NCI-H128 (cell line): ENCODE data around the gene CLMN.

Experiments
- DNase-seq: peaks from one replicate; lab custom pipeline; 2025; ENCODE audit not compliant: unreplicated experiment; lab: John Stamatoyannopoulos, UW

The CLMN gene

DNA sequence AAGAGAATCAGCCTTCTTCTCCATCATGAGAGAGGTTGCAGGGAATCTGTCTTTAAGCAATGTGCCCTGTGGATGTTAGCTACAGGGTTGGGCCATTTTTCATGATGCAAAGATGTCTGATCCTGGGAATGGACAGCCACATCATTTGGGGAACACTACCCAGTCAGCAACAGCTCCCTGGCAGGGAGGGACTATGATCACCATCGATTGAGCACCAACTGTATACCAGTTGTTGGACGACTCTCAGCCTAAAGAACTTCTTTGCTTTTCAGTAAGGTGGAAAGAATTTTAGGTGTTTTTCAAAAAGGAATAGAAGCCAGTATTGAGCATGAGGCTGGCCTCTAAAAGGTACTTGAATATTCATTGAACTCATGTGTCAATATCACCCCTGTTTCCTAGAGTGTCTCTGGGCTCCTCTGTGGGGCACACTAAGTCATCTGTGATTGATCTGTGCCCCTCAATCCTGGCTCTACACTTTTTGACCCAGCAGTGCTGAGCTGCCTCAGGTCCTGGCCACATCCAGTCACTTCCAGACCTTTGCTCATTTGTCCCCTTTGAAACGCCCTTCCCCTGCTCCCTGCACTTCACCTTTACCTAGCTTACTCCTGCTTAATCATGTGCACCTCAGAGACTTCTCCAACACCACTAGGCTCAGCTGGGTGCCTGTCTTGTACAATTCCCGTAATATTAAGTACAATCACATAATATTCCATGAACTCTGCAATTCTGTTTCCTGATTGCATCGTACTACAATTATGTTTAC is 2.2 kb upstream of the CLMN start:
- DNase-seq = no peak

DNA sequence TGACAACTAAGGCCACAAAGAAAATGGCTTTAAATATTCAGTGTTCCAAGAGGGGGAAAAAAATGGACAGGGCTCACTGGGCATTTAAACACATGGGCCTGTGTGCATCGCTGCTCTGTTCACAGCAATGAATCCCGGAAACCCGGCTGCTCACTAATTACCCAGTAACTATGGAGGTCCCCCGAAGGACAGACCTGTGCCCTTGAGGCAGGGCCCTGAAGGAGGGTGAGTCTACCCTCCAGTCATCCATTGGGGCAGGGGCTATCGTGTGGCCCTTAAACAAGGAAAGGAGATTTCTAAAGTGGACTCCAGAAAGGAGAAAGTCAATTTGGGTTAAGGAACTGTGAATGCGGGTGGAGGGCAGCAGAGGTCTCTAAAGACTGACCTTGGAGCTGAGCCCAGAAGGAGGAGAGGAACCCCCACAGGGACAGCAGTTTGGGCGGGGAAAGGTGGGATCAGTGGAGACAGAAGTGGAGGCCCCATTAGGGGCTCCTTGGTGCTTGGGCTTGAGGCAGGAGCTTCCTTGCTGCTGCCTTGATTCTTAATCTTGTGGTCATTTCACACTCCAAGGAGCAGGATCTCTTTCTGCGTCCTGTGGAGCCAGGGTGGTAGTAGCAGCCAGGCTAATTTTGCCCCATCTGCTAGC is 1.4 kb upstream of the CLMN start:
- DNase-seq = no peak

DNA sequence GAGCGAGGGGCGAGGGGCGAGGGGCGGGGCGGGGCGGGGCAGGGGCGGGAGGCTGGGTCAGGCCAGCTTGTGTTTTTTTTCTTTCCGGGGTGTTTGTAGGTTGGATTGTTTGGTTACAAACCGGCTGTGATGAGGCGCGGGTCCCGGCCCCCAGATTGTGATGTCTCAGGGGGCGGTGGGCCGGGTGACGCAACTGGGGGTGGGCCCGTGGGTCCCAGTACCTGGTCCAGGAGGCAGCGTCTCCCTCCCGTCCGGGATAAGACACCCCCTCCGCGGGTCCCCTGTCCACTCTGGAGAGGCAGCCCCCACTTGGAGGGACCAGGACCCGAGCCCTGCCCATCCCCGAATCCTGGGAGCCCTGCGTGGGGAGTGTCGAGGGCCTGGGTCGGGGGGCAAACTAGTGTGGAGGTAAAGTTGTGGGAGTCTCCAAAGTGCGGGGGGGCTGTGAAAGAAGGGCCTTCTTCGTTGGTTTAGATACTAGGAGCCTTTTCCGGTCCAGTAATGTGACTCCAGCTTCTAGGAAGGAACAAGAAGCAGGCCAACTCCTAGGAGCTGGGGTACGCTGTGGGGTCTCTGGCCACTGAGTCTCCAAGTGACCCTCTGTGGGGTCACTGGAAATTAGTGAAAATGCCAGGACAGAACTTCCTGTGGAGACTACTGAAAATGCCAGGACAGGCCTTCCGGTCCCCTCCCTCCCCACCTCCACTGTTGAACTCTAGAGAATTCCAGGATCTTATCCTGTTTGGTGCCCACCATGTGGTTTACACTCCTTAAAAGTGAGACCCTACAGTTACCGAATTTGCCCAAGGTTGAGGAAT is 579 bp upstream of the CLMN start:
- no peak for DNase-seq

DNA sequence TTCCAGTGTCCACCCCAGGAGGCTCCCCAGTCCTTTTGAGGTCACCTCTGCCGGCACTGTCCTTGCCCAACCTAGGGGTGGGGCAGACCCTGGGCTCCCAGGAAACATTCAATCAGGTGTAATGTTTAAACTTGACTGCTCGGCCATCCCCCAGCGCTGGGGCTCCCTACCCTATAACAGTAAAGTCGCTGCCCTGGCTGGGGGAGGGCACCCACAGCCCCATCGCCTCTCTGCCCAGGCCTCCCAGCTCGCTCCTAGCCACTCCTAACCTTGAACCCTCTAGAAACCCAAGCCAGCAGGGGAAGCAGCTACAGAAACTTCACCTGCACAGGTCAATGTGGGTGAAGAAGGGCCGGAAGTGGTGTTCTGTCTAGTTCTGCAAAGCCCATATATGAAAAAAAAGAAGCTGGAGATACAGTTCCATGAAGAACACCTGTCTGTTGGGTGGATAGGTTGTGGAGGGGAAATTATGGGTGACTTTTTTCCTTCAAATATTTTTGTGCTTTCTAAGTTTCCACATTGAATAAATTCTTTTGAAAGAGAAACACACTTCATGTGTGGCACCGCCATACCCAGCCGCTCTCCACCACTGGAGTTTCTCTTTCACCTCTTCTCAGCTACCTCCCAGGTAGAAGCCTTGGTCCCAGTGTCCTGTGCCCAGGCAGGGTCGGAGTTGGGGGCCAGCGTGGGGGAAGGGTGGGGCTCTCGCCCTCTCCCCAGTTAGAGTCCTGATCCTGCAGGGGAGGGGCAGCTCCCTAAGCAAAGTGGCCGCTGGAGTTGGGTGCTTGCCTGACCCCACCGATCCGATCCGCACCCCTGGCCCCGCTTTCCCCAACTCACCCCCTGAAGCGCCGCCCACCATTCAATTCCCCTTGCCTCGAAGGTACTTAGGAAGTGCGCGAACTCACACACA is 1.1 kb downstream of the CLMN start:
- DNase-seq = no peak

DNA sequence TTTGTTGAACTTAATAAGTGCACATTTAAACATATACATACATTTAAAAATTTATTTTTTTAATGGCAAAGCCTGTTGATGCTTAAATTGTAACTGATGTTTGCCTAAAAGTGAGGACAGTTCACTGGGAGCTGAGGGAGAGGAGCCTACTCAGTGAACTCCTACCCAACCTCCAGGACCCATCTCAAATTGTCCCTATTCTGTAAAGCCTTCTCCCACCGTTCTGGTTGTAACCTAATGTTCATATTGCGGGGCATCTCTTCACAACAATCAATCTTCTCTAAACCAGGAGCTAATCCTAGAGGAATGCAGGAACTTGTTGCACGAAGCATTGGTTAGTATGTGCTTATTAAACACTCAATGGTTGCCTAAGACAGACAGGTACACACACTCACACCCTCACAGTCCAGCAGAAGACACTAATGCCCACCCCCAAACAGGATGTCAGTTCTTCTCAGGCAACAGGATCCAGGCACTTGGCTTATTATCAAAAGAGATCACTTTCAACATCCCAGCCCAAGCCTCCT is 1.8 kb downstream of the CLMN start:
- DNase-seq = no peak

DNA sequence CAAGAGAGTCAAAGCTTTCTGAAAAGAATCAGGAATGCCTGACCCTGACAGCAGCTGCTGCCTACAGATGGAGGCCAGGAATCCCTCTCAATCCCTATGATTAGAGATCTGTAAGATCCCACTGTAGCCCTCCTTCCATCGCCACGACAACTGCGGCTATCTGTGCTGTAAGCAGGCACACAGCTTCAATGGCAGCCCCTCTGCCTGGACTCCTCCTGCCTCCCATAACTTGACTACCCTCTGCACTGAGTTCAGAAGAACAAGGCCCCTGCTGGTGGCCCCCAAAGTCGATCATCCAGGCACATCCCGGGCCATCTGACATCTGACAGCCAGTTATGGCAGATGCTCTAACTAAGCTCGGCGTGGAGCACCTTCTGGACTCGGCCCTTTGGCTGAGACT is 2.9 kb downstream of the CLMN start:
- DNase-seq = no peak

DNA sequence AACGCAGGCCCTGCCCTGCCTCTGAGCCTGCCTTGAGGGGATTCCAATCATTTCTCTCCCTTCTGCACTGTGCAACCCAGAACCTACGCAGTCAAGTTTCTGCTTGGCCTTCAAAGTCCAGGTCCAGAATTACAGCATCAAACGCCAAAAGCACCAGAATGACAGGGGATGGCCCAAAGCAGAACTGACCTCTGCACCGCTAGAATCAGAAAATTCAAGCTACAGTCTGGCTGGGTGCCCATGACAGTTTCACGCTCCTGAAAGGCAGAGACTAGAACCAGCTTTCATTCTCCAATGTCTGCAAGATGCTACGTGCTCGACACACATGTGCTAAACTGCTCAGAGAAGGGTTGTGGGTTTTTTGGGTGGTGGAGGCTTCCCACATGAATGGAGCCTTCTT is 4.1 kb downstream of the CLMN start:
- no peak for DNase-seq

DNA sequence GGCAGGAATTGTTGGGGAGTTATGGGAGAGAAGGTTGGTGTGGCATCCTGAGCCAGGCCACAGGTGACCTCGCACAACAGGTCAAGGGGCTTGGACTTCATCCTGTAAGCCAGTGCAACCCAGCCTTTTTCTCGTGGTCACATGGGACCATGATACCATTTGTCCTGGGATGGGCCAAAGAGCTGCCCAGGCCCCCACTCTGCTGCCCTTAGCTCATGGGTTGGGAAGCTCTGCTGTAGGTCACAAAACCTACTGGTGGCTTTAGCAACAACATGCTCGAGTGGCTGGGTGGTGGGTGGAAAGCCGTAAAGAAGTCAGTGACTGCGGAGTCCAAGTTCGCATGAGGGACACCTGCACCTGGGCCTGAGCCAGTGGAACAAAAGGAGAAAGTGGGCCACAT is 4.6 kb downstream of the CLMN start:
- no peak for DNase-seq

DNA sequence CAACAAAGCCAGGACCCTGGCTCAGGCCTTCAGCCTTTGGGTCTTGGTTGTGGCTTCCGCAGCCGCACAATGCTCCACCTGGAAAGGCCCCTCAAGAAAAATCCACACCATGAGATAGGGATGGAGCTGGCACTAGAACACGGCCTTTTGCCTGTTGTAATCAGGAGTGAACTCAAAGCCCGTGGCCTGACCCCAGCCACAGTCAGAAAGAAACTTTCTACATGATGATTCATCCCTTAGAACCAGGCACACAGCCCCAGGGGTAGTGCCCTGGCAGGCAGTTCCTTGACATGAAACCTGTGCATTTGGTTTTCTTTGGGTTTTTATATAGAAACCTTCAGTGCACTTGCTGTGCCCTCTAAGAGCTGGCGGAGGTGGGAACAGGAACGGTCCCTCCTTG is 5.1 kb downstream of the CLMN start:
- DNase-seq = no peak

DNA sequence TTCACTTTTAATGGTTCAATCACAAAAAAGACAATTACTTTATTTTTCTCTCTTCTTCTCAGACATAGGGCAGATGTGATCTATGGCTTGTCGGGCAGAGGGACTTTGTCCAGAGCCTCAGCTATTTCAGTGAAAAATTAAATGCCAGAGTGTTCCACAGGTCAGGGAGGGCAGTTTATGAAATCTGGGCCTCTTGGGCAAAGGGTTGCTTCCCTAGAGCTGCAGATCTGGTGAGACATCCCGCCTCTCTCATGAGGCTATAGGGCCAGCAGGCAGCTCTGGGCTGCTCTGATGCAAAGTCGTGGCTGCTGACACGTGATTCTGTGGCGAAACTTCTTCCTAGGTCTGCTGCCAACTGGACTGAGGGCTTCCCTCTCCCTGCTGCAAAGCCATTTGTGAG is 6.0 kb downstream of the CLMN start:
- DNase-seq = no peak

DNA sequence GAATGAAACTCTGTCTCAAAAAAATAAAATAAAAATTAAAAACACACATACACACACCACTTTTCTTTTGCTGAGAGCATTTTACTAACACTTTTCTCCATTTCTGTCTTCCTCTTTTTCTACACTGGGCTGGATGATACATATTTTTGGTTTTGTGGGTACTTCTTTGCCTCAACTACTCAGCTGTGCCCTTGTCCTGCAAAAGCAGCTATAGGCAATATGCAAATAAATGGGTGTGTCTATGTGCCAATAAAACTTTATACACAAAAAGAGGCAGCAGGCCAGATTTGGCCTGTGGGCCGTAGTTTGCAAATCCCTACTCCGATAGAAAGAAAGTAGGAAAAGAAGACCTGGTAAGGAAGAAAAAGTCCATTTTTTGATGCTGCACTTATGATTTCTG is 6.5 kb downstream of the CLMN start:
- no peak for DNase-seq

DNA sequence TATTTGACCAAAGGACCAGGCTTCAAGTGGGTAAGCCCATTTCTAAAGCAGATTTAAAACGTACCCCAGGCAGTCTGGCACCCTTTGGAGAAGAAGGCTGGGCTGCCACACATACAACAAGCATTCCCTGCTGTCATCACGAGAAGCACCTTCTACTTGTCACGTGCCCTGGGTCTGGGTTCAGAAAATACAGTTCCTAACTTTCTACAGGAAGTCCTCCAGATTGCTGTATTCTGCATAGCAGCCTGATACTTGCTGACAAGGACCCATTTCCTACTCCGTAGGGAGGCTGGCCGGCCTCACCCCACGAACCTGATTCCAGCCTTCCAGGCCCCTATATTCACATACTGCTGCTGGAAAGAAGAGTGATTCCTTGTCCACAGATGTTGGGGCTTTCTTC is 7.4 kb downstream of the CLMN start:
- DNase-seq = no peak

DNA sequence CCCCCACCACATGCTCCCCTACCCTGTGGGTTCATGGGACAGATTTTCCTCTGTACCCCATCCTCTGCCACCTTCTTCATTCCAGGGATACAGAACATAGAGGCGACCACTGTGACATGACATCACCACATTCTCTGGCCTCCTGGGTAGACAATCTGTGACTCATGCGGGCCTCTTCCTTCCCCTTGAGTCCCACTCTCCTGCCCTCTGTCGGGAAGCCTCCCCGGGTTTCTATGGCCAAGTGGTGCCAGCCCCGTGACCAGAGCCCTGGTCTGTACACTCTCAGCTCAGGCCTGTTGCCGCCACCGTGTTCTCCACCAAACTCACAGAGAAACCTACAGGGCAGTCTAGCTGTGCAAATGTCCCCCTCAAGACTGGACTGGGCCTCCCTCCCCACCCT is 8.0 kb downstream of the CLMN start:
- DNase-seq = no peak

DNA sequence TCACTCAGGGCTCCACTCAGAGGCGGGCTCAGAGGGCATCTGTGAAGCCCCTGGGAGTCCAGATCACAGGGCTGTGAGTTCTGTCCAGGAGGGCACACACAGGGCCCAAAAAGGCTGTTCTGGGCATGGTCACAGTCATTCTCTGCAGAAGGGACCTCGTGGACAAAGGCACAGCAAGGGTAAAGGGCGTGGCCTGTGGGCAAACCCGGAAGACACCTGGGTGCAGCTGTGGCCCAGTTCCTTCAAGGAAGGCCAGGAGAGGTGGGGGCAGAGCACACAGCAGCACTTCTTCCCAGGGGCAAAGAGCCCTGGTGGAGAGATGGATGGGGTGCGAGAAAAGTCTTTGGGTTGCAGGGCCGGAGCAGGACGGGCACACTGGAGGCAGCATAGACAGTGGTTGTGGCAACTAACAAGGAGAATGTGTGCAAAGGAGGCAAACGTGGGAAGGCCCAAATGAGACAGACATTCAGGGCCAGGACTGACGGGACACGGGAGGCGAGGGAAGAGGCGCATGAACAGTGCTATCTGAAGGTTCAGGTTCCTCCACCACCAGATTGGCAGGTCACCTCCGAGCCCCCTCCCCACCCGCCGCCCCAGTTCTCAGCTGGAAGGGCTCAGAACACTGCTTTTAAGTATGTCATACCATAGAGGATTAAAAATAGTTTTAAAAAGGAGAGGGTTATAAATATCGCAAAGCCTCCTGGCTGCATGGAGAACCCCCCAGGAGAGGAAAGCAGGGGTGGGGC is 8.9 kb downstream of the CLMN start:
- DNase-seq = no peak

DNA sequence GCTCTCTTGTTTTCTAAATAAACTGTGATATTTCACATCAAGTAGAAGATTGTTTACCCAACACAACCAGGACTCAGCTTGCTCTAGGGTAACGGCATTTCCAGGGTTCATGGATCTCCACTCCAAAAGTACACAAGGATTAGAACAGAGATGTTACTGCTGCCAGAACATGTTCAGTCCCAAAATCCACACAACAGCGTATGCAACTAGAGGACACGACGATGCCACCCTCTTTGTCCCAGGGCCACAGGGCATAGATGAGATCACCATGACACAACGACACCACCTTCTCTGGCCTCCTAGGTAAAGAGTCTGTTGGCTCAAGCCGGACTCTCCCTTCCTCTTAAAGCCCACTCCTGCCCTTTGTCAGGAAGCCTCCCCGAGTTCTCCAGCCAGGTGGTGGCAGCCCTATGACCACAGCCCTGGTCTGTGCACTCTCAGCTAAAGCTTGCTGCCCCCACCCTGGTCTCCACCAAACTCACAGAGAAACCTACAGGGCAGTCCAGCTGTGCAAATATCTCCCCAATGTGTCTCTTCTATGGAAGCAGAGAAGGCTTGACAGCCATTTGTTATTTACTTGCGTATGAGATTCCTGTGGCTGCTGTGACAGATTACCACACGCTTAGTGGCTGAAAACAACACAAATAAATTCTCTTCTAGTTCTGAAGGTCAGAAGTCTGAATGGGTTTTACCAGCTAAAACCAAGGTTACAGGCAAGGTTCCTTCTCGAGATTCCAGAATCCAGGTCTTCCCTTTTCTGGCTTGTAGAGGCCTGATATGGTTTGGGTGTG is 10.3 kb downstream of the CLMN start:
- no peak for DNase-seq

DNA sequence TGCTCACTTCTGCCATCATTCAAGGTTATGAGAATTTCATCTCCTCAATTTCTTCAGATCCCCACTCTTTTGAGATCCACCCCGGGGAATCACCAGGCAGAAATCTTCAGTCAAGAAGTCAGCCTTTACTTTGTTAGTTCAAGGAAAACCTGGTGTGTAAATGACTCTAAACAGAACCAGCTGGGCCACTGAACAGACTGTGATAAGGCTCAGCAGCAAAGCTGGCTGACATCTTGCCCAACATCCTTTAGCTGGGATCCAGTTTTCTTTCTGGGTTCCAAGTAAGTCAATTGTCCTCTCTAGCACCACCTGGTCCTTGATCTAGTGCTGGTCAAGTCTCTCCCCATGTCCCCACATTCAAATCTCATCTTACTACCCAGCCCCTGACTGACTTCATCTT is 11.6 kb downstream of the CLMN start:
- no peak for DNase-seq

DNA sequence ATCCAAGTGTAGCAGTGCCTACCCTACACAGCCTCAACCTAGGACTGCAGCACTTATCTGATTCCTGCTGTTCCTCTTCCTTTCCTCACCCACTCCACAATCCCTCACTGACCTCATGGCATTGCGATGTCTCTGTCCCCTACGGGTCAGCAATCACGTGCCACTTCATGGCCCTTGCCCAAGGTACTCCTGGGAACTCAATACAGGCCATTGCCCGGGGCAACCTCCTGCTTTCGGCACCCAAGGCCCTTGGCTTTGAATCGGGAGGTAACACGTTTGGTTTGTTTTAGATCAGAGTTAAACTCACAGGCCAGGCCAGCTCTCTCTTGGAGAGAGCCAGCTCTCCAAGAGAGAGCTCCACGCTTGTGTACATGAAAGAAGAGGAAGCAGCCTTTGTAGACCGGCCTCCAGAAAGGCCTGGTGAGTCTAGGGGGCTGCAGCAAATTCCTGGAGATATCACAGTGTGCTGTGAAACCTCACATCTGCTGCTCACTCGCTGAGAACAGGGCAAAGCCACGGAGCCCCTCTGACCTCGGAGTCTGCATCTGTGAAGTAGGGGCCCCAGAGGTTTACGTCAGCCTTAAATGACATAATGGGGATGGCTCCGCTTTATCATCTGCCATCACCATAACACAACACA is 12.2 kb downstream of the CLMN start:
- DNase-seq = no peak

DNA sequence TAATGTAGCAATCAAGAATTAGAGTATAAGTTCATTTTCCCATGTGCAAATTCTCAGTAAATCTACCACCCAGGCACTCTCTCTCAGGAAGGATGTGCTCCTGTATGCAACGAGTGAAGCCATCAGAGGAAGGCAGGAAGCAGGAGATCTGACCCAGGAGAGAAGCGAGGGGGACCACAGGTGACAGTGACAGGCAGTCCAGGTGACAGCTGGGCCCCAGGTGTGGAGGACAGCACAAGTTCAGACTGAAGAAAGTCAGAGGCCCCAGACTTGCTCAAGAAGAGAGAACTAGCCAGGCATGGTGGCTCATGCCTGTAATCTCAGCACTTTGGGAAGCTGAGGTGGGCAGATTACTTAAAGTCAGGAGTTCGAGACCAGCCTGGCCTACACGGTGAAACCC is 13.8 kb downstream of the CLMN start:
- no peak for DNase-seq

DNA sequence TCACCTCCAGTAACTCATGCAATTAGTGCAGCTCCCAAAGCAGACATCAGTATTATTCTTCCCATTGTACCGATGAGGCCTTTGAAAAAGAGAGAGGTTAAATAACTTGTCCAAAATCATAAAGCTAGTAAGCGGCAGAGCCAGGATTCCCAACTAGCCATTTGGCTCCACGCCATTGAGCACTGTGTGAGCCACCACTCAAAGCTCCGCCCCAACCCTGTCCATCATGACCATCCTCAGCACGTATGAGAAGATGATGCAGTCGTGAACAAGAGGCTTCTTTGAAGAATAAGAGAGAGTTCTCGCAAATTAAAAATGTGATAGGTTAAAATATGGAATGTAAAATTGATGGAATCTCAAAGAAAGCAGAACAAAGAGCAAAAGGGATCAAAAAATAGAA is 14.6 kb downstream of the CLMN start:
- no peak for DNase-seq
